ENCODE data around the gene ADGRV1. TPM values are rescaled to one million over a fixed set of nuclear protein-coding genes. Genes with fewer than 3 reads are reported as not detected.

ADGRV1 gene
- total RNA-seq, 1 experiment from 2014 or later = 64.8 TPM

- Mint-ChIP-seq H3K4me1 (peaks cover 77 to 81% of the 10 kb centered on the region in 2 experiments), H3K4me3 (peak overlapping the region; percentile 87 to 93), H3K27ac (peak overlapping the region; percentile 64 to 97 (median 95); a peak in 6 of 7 replicates), H3K27me3 (ENCODE audit: low read depth) (no peaks in the 10 kb centered on the region), H3K9me3 (peaks cover 0 to 3% of the 10 kb centered on the region in 2 experiments; a peak in 1 of 5 replicates), H3K36me3 (ENCODE audit: insufficient read depth in 1 of 3, low read depth in 3 of 3) (no peaks in the 10 kb centered on the region)
- WGBS (ENCODE audit: extremely low coverage, insufficient read length, low lambda C conversion rate) = no CpG with 5 or more reads among the region's 3 CpGs
- Histone ChIP-seq H2BK20ac (ENCODE audit: low read depth, low read length, poor library complexity, severe bottlenecking) (no peak overlapping the region), H3K4me2 (ENCODE audit: insufficient read depth, insufficient read length, low read length) (peak overlapping the region; percentile 85), H3T11ph (ENCODE audit: low read length) (no peak overlapping the region), H3K27ac (ENCODE audit: insufficient read length, low read depth, low read length) (no peak overlapping the region), H3K18ac (ENCODE audit: insufficient read length, low read depth, low read length) (no peak overlapping the region), H2AFZ (ENCODE audit: low read length) (no peak overlapping the region), H2BK5ac (ENCODE audit: insufficient read length, low read length) (no peak overlapping the region), H3K79me2 (ENCODE audit: insufficient read depth, low read length) (peaks cover 7% of the 10 kb centered on the region; the same call in 1 of the 2 replicates), H3K4ac (ENCODE audit: low read depth, low read length) (no peak overlapping the region), H2BK120ac (ENCODE audit: low read depth, low read length, poor library complexity, severe bottlenecking) (no peak overlapping the region), H3K14ac (ENCODE audit: insufficient read depth, low read length) (no peak overlapping the region), H3K4me1 (ENCODE audit: insufficient read depth, low read length) (peaks cover 13% of the 10 kb centered on the region), H3K27me3 (ENCODE audit: insufficient read depth, low read length) (no peaks in the 10 kb centered on the region), H3K9ac (ENCODE audit: extremely low read depth, insufficient read length, low read length) (peak overlapping the region; percentile 88), H4K20me1 (ENCODE audit: control insufficient read depth, insufficient read depth, insufficient read length) (no peaks in the 10 kb centered on the region), H3K56ac (ENCODE audit: insufficient read length, low read depth, low read length) (no peak overlapping the region), H4K8ac (replicated peaks; ENCODE audit: insufficient read length, low read depth, low read length) (no peak overlapping the region), H2BK12ac (ENCODE audit: insufficient read length, low read depth, low read length) (no peak overlapping the region), H3K23me2 (ENCODE audit: insufficient read length, low read depth, low read length, poor library complexity, severe bottlenecking) (peaks cover 4% of the 10 kb centered on the region), H3K23ac (ENCODE audit: insufficient read length, low read depth, low read length) (no peak overlapping the region), H3K79me1 (ENCODE audit: insufficient read depth, low read depth, low read length, poor library complexity, severe bottlenecking) (no peaks in the 10 kb centered on the region), H4K91ac (ENCODE audit: insufficient read length, low read depth, low read length) (no peak overlapping the region), H3K9me3 (ENCODE audit: control insufficient read depth, low read depth, low read length) (no peaks in the 10 kb centered on the region), H2BK15ac (ENCODE audit: low read depth, low read length) (no peak overlapping the region), H2AK5ac (ENCODE audit: insufficient read length, low read length) (no peak overlapping the region), H4K5ac (ENCODE audit: insufficient read length, low read depth, low read length) (no peak overlapping the region)
- DNase-seq = no peak
- no peak for TF ChIP-seq CTCF (conservative IDR thresholded peaks at IDR 0.05)
These were observed 726 bp upstream of the ADGRV1 start for GRCh38 chr5:90557871-90558270.

Measured in H9 (cell line).